ENCODE measurements around the gene ART4. TPM values are rescaled to one million over a fixed set of nuclear protein-coding genes. Genes with fewer than 3 reads are reported as not detected.

Gene ART4
- total RNA-seq, 1 donor from 2014 or later: 0.37 TPM

DNA sequence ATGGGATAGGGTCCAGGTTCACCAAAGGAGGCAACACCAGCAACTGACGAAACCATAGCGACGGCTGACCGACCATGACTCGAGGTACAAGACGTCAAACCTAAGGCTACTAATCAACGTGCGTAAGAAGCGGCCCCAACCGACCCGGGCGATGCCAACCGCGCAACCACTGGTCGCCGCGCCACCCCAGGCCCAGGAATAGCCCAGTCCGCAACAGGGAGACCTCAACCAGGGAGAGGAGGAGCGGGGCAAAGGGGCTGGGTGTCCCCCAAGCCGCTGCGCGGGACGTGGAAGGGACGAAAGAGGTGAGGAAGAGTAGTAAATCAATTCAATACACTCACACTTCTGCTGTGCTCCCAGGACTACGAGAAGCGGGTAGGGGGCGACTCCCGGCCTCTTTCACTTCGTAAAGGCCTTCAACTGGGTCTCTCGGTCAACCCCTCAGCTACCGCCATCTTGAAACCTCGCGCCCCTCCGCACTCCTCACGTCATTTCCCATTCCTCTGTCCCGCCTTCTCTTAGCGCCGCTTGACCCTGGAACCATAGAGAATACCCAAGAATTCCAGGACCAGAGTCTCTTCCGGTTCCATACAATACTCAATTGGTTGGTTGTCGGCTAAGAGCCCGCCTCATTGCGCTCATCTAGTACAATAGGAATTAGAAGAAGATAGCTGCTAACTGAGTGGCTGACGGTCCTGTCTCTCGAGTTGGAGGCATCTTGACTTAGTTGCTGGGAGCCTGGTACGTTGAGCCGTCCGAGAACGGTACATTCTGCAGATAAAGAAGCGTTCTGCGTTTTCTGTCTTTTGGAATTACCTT is 40.1 kb downstream of the ART4 start, which contains the start of the genes C12orf60 and WBP11:
C12orf60 (plus strand) TSS at position 660 of the 819 bp plus-strand sequence. CDS start 19,266 bp downstream, outside the sequence.
WBP11 (minus strand) TSS at position 468 of the 819 bp plus-strand sequence. CDS start 2,095 bp downstream, outside the sequence.
- no peaks in the 10 kb centered on the region for H3K9me3 Mint-ChIP-seq (ENCODE audit: low read depth)
- H3K4me3 Mint-ChIP-seq (ENCODE audit: unreplicated experiment): no peak within 1 kb of the TSS
- H3K4me1 Mint-ChIP-seq (ENCODE audit: low read depth): peaks cover 3% of the 10 kb centered on the region
- peaks cover 4% of the 10 kb centered on the region for H3K36me3 Mint-ChIP-seq (ENCODE audit: low read depth)
- TF ChIP-seq, protein P1, sequence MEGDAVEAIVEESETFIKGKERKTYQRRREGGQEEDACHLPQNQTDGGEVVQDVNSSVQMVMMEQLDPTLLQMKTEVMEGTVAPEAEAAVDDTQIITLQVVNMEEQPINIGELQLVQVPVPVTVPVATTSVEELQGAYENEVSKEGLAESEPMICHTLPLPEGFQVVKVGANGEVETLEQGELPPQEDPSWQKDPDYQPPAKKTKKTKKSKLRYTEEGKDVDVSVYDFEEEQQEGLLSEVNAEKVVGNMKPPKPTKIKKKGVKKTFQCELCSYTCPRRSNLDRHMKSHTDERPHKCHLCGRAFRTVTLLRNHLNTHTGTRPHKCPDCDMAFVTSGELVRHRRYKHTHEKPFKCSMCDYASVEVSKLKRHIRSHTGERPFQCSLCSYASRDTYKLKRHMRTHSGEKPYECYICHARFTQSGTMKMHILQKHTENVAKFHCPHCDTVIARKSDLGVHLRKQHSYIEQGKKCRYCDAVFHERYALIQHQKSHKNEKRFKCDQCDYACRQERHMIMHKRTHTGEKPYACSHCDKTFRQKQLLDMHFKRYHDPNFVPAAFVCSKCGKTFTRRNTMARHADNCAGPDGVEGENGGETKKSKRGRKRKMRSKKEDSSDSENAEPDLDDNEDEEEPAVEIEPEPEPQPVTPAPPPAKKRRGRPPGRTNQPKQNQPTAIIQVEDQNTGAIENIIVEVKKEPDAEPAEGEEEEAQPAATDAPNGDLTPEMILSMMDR (IDR thresholded peaks at IDR 0.05): peak; percentile 13
- DNase-seq (ENCODE audit: low spot score): peak; percentile 95
- H3K27me3 Mint-ChIP-seq (ENCODE audit: low read depth): no peaks in the 10 kb centered on the region
- H3K27ac Mint-ChIP-seq (ENCODE audit: unreplicated experiment): no peak within 1 kb of the TSS

DNA sequence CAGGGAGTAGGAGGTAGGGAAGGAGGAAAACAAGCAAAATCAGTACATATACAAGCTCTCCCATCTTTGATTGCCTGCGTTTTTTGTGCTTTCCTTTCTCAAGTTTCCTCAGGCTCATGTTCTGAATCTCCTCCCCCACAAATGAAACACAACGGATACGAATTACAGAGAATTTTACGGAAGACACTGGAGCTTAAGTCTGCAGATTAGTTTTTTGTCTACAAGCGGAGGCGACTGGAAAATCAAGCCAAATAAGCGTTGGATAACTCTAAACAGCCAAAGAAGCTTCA is 40.7 kb downstream of the ART4 start:
- no peak for DNase-seq (ENCODE audit: low spot score)
- Mint-ChIP-seq H3K36me3 (ENCODE audit: low read depth) (peaks cover 6% of the 10 kb centered on the region), H3K27me3 (ENCODE audit: low read depth) (no peaks in the 10 kb centered on the region), H3K4me3 (ENCODE audit: unreplicated experiment) (no peak overlapping the region), H3K4me1 (ENCODE audit: low read depth) (peaks cover 3% of the 10 kb centered on the region), H3K27ac (ENCODE audit: unreplicated experiment) (no peak overlapping the region), H3K9me3 (ENCODE audit: low read depth) (no peaks in the 10 kb centered on the region)
- TF ChIP-seq, protein P1 (IDR thresholded peaks at IDR 0.05): no peak

DNA sequence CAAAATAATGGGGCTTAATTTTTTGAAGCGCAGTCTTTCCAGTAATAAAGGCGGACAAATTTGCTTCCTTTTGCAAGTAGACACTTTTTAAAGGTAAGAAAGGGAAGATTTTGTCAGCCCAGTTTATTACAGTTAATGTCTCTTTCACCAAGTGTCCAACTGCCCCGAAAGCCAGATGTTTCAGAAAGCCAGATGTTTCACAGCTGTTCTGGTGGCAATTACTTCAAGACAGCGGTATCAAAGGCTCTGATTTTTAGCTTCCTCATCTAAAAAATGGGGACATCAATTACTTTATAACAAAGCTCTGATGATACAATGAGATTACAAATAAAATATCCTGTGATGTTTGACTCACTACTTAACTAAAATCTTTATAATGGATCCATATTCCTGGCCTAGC is 41.1 kb downstream of the ART4 start:
- no peaks in the 10 kb centered on the region for H3K27me3 Mint-ChIP-seq (ENCODE audit: low read depth)
- no peak for DNase-seq (ENCODE audit: low spot score)
- no peak overlapping the region for H3K27ac Mint-ChIP-seq (ENCODE audit: unreplicated experiment)
- no peaks in the 10 kb centered on the region for H3K9me3 Mint-ChIP-seq (ENCODE audit: low read depth)
- H3K4me3 Mint-ChIP-seq (ENCODE audit: unreplicated experiment): no peak overlapping the region
- H3K36me3 Mint-ChIP-seq (ENCODE audit: low read depth): peaks cover 11% of the 10 kb centered on the region
- peaks cover 3% of the 10 kb centered on the region for H3K4me1 Mint-ChIP-seq (ENCODE audit: low read depth)
- TF ChIP-seq, protein P1 (IDR thresholded peaks at IDR 0.05): no peak

DNA sequence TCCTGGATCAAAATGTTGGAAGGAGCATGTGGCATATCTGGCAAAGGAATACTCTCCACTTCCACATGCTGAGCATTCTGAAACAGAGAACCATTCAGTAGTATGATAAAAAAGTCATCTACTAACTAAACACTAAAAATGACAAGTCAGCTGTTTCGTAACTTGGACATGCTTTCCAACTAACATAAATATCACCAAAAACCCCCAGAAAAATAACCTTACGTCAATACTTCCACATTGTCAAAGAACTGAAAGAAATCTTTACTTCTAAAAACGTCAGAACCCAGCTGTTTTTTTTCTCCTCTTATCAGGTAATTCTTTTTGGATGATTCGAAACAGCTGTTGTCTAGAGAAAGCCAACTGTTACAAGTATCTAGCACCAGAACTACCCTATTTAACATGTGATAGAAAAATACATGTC is 48.3 kb downstream of the ART4 start:
- Mint-ChIP-seq H3K27me3 (ENCODE audit: low read depth) (no peaks in the 10 kb centered on the region), H3K9me3 (ENCODE audit: low read depth) (no peaks in the 10 kb centered on the region), H3K36me3 (ENCODE audit: low read depth) (peaks cover 45% of the 10 kb centered on the region), H3K4me1 (ENCODE audit: low read depth) (no peaks in the 10 kb centered on the region), H3K27ac (ENCODE audit: unreplicated experiment) (no peak overlapping the region), H3K4me3 (ENCODE audit: unreplicated experiment) (no peak overlapping the region)
- DNase-seq (ENCODE audit: low spot score): no peak
- TF ChIP-seq, protein P1 (IDR thresholded peaks at IDR 0.05): no peak

DNA sequence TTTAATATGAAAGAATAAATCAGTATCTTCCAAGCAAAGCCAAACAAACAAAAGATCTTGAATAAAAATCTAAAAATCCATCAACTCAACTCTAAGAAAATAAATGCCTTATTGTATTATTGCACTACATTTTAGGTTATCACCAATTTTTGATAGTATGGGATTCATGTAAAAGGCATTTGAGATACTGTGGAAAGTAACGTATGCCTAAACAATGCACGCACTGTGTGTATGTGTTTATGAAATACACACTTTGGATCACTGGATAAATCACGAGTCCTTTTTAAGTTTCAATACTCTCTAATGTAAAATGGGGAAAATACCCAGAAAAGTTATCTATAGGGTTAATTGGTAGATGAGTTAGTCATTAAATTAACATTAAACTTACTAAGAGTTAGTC is 57.8 kb downstream of the ART4 start:
- H3K9me3 Mint-ChIP-seq (ENCODE audit: low read depth): no peaks in the 10 kb centered on the region
- H3K4me3 Mint-ChIP-seq (ENCODE audit: unreplicated experiment): no peak overlapping the region
- TF ChIP-seq, protein P1 (IDR thresholded peaks at IDR 0.05): no peak
- no peak for DNase-seq (ENCODE audit: low spot score)
- H3K27me3 Mint-ChIP-seq (ENCODE audit: low read depth): no peaks in the 10 kb centered on the region
- H3K27ac Mint-ChIP-seq (ENCODE audit: unreplicated experiment): no peak overlapping the region
- peaks cover under 1% of the 10 kb centered on the region for H3K4me1 Mint-ChIP-seq (ENCODE audit: low read depth)
- peaks cover 36% of the 10 kb centered on the region for H3K36me3 Mint-ChIP-seq (ENCODE audit: low read depth)

Measured in chondrocyte (in vitro differentiated cells).